G401 (cell line): ENCODE measurements around the gene MFSD6. TPM values are rescaled to one million over a fixed set of nuclear protein-coding genes. Genes with fewer than 3 reads are reported as not detected.

ENCODE experiments used
- DNase-seq: peaks from one replicate; pipeline ENCODE4 v3.0.0-alpha.2; 2015; ENCODE audit warnings: low spot score
- in situ Hi-C: cut with HindIII; loops from 2 replicates; pipeline ENCODE4 v1.10.0; 2016; ENCODE audit warnings: low sequenced_read_pairs, mixed read lengths
- total RNA-seq: library from RNA; depleted of rRNA; stranded (reverse); fragments of >200 nt; shearing (Covaris generic); gene quantifications from 2 replicates; pipeline ENCODE4 v1.2.3, GENCODE V29; 2014

The MFSD6 gene
- total RNA-seq, 1 experiment from 2014 or later: 0.71 TPM

DNA sequence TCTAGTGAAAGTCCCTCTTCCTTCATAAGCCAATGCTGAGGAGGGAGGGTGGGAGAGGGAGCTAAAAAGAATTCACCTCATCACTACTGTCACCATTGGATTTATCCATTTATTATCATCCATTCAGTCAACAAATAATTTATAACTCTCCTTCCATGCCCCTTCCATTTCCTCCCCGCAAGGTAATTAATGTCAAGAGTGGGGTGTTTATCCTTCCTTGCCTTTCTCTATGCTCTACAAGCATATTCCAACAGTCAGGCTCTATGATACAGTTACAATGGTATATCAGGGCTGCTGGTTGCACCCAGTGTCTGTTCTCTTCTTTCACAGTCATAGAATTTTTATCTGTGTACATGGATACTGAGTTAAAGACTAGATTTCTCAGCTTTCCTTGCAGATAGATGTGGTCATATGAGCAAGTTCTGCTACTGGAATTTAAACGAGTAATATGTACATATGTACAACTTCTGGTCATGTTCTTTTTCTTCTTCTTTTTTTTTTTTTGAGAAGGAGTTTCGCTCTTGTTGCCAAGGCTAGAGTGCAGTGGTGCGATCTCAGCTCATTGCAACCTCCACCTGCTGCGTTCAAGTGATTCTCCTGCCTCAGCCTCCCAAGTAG, 5.1 kb upstream of the MFSD6 start:
- DNase-seq: no peak
- in situ Hi-C loops: no loop called here

- no peak for DNase-seq
Measured at GRCh38 chr2:190404487-190404886, 3.7 kb upstream of the MFSD6 start.

GRCh38 chr2:190405070-190405469, 3.1 kb upstream of the MFSD6 start:
- no peak for DNase-seq

More at GRCh38 chr2:190404487-190404886, 3.7 kb upstream of the MFSD6 start:
- in situ Hi-C loops: no loop called here

GRCh38 chr2:190405995-190406394, 2.2 kb upstream of the MFSD6 start:
- in situ Hi-C loops: no loop called here
- DNase-seq: no peak

More at GRCh38 chr2:190405070-190405469, 3.1 kb upstream of the MFSD6 start:
- in situ Hi-C loops: no loop called here

- in situ Hi-C loops: no loop called here
- DNase-seq: no peak
Measured at GRCh38 chr2:190406805-190407204, 1.4 kb upstream of the MFSD6 start.

DNA sequence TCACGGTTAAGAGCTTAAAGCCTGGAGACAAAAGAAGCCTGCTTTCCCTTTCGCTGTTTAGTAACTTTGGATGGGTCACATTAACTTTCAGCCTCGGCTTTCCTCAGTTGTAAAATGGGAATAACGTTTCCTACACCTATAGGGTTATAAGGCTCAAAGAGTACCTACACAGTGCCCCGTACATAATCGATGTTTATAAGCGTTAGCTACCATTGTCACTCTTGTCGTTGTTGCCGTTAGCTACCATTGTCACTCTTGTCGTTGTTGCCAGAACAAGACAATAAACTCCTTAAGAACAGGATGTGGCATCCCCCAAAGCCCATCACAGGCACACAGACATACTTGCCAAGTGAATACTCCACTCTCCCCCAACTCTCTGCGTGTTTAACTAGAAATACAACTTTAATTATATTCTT, 901 bp upstream of the MFSD6 start:
- in situ Hi-C loops: no loop called here
- peak; percentile 53 for DNase-seq

DNA sequence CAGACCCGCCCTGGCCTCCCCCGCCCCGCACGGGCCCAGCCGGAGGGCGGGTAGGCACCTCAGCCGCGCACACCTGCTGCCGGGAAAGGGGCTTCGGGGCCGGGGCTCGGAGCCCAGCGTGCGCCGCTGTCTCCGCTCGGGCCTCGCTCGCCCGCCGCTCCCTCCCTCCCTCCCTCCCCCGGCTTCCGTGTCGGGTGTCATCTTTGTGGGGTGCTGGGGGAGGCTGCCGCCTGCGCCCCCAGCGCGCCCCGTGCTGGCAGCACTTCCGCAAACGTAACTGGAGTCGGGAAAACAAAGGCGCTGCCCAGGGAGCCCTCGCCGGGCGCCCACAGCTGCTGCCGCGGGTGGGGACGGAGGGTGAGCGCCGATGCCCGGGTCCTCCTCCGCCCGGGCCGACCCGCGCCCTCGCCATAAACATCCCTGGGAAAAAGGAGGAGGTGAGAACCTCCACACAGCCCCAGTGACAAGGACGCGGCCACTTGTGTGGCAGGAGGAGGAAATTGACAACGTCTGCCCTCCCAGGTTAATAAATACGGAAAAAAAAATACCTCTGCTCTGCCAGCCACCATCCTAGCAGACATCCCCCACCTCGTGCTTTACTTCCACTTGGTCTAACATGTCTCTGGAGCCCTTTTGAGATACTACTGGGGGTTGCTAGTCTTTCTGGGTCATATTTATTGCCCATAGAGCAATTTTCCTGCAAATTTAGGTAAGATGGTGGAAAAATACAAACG, 550 bp downstream of the MFSD6 start:
- DNase-seq: peak; percentile 63
- in situ Hi-C loops: no loop called here

- peak; percentile 61 for DNase-seq
- in situ Hi-C loops: no loop called here
Measured at GRCh38 chr2:190409616-190410015, 1.5 kb downstream of the MFSD6 start.

DNA sequence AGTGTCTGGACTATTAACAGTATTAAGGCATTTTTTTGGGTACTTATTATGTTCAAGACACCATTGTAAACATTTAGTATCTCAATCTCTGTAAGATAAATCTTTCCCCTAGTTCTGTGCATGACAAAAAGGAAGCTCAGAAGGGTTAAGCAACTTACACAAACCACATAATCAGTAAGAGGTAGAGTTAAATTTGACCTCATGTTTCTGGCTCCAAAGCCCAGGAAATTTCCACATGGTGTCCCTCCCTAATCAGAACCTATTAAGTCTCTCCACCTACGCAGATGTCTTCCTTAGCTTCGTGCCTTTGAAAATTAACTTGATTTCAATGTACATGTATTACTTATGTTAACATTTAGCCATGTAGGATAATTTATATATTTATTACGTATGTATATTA, 2.0 kb downstream of the MFSD6 start:
- in situ Hi-C loops: no loop called here
- DNase-seq: peak; percentile 84

DNA sequence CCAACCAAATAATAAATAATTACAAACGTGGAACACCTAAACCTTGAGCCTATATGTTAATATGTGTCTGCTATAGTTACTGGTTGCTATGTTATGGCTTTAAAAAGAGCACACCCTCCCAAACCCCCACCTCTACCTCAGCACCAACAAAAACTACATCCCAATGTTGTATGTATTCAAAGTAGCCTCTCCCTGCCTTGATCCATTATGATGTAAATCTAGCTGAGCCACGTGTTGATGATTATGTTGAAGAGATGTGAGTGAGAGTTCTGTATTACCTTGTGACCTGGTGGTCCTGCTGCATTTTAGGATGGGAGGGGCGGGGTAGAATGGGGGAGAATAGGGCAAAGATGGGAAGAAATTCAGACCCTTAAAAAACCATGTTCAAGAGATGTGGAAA, 4.8 kb downstream of the MFSD6 start:
- no peak for DNase-seq

DNA sequence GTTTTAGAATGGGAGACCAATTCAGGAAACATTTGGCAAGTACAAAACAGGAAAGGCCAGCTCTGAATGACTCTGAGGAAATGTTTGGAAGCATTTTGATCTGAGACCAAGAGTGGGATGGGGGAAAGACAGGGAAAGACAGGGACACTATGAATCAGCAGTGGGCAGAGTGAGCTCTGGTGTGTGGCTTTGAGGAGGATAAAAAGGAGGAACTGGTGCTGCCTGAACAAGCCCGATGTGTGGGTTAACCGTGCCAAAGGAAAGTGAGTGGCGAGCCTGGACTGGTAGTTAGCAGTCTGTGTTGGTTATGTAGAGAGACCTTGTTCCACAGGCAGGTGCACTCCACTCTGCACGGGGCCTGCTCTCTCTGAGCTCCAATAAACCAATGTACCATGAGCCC, 5.3 kb downstream of the MFSD6 start:
- DNase-seq: peak; percentile 41
- in situ Hi-C loops: no loop called here

More for the DNA sequence above, 4.8 kb downstream of the MFSD6 start:
- in situ Hi-C loops: no loop called here

GRCh38 chr2:190415251-190415650, 7.1 kb downstream of the MFSD6 start:
- DNase-seq: no peak
- in situ Hi-C loops: no loop called here

DNA sequence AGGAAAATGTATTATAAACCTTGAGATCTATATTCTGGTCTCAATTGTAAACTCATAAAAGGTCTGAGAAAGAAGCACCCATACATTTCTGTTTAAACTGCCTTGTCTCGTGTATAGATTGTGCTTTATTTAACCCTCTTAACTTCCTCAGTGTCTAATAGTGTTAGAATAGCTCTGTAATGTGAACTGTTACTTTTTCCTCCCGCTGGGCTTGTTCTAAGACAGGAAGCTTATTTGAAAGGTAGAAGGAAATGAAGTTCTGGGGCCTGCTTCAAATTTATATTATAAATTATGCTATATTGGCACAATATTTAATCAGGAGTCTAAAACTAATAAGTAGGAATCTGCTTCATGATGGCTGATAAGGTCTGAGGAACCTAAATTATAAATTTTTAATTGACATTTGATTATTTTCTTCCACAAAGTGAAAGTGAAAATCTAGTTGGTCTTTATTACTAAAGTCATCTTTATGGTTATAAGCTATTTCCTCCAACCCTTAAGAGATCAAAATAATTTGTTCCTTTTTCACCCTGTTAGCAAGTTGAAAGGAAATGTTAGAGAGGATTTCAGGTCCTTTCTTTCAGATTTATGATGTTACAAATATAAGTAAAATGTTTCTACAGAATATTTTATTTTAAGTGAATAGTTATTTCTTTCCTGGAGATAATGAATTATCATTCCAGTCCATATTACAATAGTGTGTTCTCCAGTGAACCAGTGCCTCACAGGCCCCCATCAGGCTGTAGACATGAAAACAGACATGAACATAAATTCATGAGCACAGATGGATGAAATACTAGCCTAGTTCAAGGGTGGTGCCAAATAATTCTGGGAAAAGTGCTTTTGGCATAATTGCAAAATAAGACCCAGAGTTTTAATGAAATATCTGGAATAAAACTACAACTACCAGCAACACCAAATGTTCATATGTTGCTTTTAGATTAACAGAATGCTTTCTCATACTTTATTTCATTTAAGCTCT, 7.9 kb downstream of the MFSD6 start:
- peak; percentile 27 for DNase-seq
- in situ Hi-C loops: no loop called here

DNA sequence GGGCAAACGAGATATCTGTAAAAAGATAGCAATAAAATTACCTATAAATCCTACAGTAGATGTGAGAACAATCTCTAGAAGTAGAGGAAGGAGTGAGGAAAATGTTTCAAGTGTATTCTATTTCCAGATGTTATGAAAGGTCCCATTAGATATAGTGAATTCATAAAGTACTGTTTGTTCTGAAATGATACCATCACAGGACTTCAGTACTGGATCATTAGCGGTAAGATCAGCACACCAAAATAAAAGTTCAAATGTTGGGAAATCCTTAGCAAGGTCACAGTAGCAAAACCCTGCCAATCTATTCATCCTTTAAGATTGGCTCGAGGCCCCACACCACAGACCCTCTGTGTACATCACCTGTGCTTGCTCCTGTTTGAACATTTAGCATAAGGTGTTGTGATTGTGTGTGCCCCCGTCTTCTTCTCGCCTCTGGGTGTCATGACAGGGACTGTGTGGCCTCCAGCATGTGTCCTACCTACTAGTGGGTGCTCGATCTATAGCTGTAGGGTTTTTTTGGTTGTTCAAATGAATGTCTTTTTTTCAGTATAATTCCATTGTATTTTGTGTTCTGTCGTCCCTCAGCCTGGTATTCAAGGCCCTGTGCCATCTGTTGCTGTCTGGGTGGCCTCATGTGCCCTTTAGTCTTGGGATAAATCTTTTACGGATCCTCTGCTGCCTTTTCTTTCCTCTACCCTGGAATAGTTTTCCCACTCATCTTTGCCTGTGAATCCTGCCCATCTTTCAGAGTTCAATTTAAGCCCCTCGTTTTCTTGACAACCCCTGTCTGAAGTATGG, 9.1 kb downstream of the MFSD6 start:
- in situ Hi-C loops: no loop called here
- peak; percentile 55 for DNase-seq

GRCh38 chr2:190418727-190419126, 10.6 kb downstream of the MFSD6 start:
- in situ Hi-C loops: no loop called here

GRCh38 chr2:190420801-190421200, 12.6 kb downstream of the MFSD6 start:
- DNase-seq: no peak
- in situ Hi-C loops: no loop called here

More at GRCh38 chr2:190418727-190419126, 10.6 kb downstream of the MFSD6 start:
- DNase-seq: no peak

GRCh38 chr2:190425221-190425866, 17.2 kb downstream of the MFSD6 start:
- DNase-seq: no peak
- in situ Hi-C loops: no loop called here

GRCh38 chr2:190425883-190426658, 17.9 kb downstream of the MFSD6 start:
- in situ Hi-C loops: no loop called here
- no peak for DNase-seq
